H9 (cell line): ENCODE results near the gene GIMAP6. TPM values are rescaled to one million over a fixed set of nuclear protein-coding genes. Genes with fewer than 3 reads are reported as not detected.

Experiments
- DNase-seq: peaks from one replicate; pipeline ENCODE4 v3.0.0-alpha.2; 2017
- H2AFZ ChIP-seq: one replicate; pipeline ENCODE4 v1.6.1; 2013; ENCODE audit warnings: mild to moderate bottlenecking, low read length, control low read depth, moderate library complexity
- H2AK5ac ChIP-seq: 2 replicates; pipeline ENCODE4 v1.6.1; 2013; ENCODE audit warnings: low read length, control low read depth, mixed read lengths; ENCODE audit not compliant: insufficient read length
- H2BK120ac ChIP-seq: one replicate; pipeline ENCODE4 v1.6.1; 2013; ENCODE audit warnings: low read depth, mild to moderate bottlenecking, low read length, control low read depth, inconsistent platforms; ENCODE audit not compliant: poor library complexity, severe bottlenecking
- H2BK12ac ChIP-seq: 2 replicates; pipeline ENCODE4 v1.6.1; 2013; ENCODE audit warnings: low read length, control low read depth, mixed read lengths, low read depth; ENCODE audit not compliant: insufficient read length
- H2BK15ac ChIP-seq: 2 replicates; pipeline ENCODE4 v1.6.1; 2013; ENCODE audit warnings: low read depth, low read length, control low read depth
- H2BK20ac ChIP-seq: one replicate; pipeline ENCODE4 v1.6.1; 2013; ENCODE audit warnings: low read depth, mild to moderate bottlenecking, low read length, control low read depth, inconsistent platforms; ENCODE audit not compliant: poor library complexity, severe bottlenecking
- H2BK5ac ChIP-seq: 2 replicates; pipeline ENCODE4 v1.6.1; 2013; ENCODE audit warnings: low read length, control low read depth, mixed read lengths; ENCODE audit not compliant: insufficient read length
- H3K14ac ChIP-seq: 2 replicates; pipeline ENCODE4 v1.6.1; 2013; ENCODE audit warnings: low read length, control low read depth; ENCODE audit not compliant: insufficient read depth
- H3K18ac ChIP-seq: 2 replicates; pipeline ENCODE4 v1.6.1; 2013; ENCODE audit warnings: low read depth, mild to moderate bottlenecking, mixed read lengths, low read length, control low read depth; ENCODE audit not compliant: insufficient read length
- H3K23ac ChIP-seq: 2 replicates; pipeline ENCODE4 v1.6.1; 2013; ENCODE audit warnings: low read length, control low read depth, mixed read lengths, low read depth; ENCODE audit not compliant: insufficient read length
- H3K23me2 ChIP-seq: 2 replicates; pipeline ENCODE4 v1.6.1; 2013; ENCODE audit warnings: low read depth, mild to moderate bottlenecking, mixed read lengths, low read length, control low read depth; ENCODE audit not compliant: insufficient read length, poor library complexity, severe bottlenecking
- H3K27ac ChIP-seq: 2 replicates; pipeline ENCODE4 v1.5.1; 2013; ENCODE audit warnings: low read length, control low read depth, mixed read lengths, low read depth; ENCODE audit not compliant: insufficient read length
- H3K27me3 ChIP-seq: 2 replicates; pipeline ENCODE4 v1.6.1; 2013; ENCODE audit warnings: low read length, control low read depth, inconsistent platforms; ENCODE audit not compliant: insufficient read depth
- H3K4ac ChIP-seq: 2 replicates; pipeline ENCODE4 v1.6.1; 2013; ENCODE audit warnings: low read depth, mild to moderate bottlenecking, control low read depth, inconsistent platforms, low read length, moderate library complexity
- H3K4me1 ChIP-seq: 2 replicates; pipeline ENCODE4 v1.6.1; 2013; ENCODE audit warnings: low read length, control low read depth, inconsistent platforms; ENCODE audit not compliant: insufficient read depth
- H3K4me2 ChIP-seq: 2 replicates; pipeline ENCODE4 v1.6.1; 2013; ENCODE audit warnings: low read length, control low read depth, mixed read lengths; ENCODE audit not compliant: insufficient read length, insufficient read depth
- H3K56ac ChIP-seq: 2 replicates; pipeline ENCODE4 v1.6.1; 2013; ENCODE audit warnings: low read depth, mild to moderate bottlenecking, mixed read lengths, low read length, control low read depth; ENCODE audit not compliant: insufficient read length
- H3K79me1 ChIP-seq: 2 replicates; pipeline ENCODE4 v1.6.1; 2013; ENCODE audit warnings: low read depth, mild to moderate bottlenecking, moderate library complexity, low read length, control low read depth, inconsistent platforms; ENCODE audit not compliant: insufficient read depth, poor library complexity, severe bottlenecking
- H3K79me2 ChIP-seq: 2 replicates; pipeline ENCODE4 v1.6.1; 2013; ENCODE audit warnings: low read length, control low read depth, inconsistent platforms; ENCODE audit not compliant: insufficient read depth
- H3K9ac ChIP-seq: 2 replicates; pipeline ENCODE4 v1.6.1; 2013; ENCODE audit warnings: low read length, control low read depth, mixed read lengths; ENCODE audit not compliant: insufficient read length; ENCODE audit errors: extremely low read depth
- H3K9me3 ChIP-seq: one replicate; pipeline ENCODE4 v1.6.1; 2013; ENCODE audit warnings: low read depth, low read length, inconsistent platforms; ENCODE audit not compliant: control insufficient read depth
- H3T11ph ChIP-seq: one replicate; pipeline ENCODE4 v1.6.1; 2013; ENCODE audit warnings: mild to moderate bottlenecking, low read length, control low read depth, inconsistent platforms
- H4K20me1 ChIP-seq: one replicate; pipeline ENCODE4 v1.6.1; 2013; ENCODE audit not compliant: control insufficient read depth, insufficient read length, insufficient read depth
- H4K5ac ChIP-seq: 2 replicates; pipeline ENCODE4 v1.6.1; 2013; ENCODE audit warnings: low read depth, mild to moderate bottlenecking, mixed read lengths, low read length, control low read depth; ENCODE audit not compliant: insufficient read length
- H4K8ac ChIP-seq: replicated peaks from 2 replicates; pipeline ENCODE4 v1.6.1; 2013; ENCODE audit warnings: low read length, control low read depth, mixed read lengths, low read depth; ENCODE audit not compliant: insufficient read length
- H4K91ac ChIP-seq: 2 replicates; pipeline ENCODE4 v1.6.1; 2013; ENCODE audit warnings: low read depth, mild to moderate bottlenecking, moderate library complexity, mixed read lengths, low read length, control low read depth; ENCODE audit not compliant: insufficient read length
- H3K27ac Mint-ChIP-seq, 3 experiments: 2 replicates in 2 of 3; 3 replicates in 1 of 3; pipeline ENCODE4 v1.8.0; 2020 to 2021; ENCODE audit warnings: mixed read lengths in 3 of 3, mild to moderate bottlenecking in 1 of 3, moderate library complexity in 1 of 3
- H3K27me3 Mint-ChIP-seq: 2 replicates; pipeline ENCODE4 v1.8.0; 2021; ENCODE audit warnings: low read depth, mild to moderate bottlenecking, moderate library complexity, mixed read lengths
- H3K36me3 Mint-ChIP-seq, 3 experiments: 2 replicates in 2 of 3; 3 replicates in 1 of 3; pipeline ENCODE4 v1.8.0; 2020 to 2021; ENCODE audit warnings: low read depth in 3 of 3, mixed read lengths in 3 of 3; ENCODE audit not compliant: insufficient read depth in 1 of 3
- H3K4me1 Mint-ChIP-seq, 2 experiments: 2 replicates each; pipeline ENCODE4 v1.8.0; 2020; ENCODE audit warnings: mixed read lengths in 2 of 2
- H3K4me3 Mint-ChIP-seq, 2 experiments: 2 replicates in 1 of 2; 3 replicates in 1 of 2; pipeline ENCODE4 v1.8.0; 2020 to 2021; ENCODE audit warnings: mild to moderate bottlenecking in 2 of 2, mixed read lengths in 2 of 2, moderate library complexity in 1 of 2
- H3K9me3 Mint-ChIP-seq, 2 experiments: 2 replicates in 1 of 2; 3 replicates in 1 of 2; pipeline ENCODE4 v1.8.0; 2020; ENCODE audit warnings: mild to moderate bottlenecking in 2 of 2, mixed read lengths in 2 of 2, moderate library complexity in 1 of 2
- CTCF ChIP-seq: fragments of 200-600 bp; sonication (generic); conservative IDR thresholded peaks from 3 replicates; pipeline ENCODE4 v1.8.0; 2021; ENCODE audit warnings: antibody characterized with exemption, mild to moderate bottlenecking
- WGBS: extraction: QIAGEN DNeasy Blood & Tissue Kit; methylation state at CpG from one replicate; pipeline ENCODE4 v1.1.7; 2013; ENCODE audit warnings: missing lambda C conversion rate, low lambda C conversion rate, mixed read lengths; ENCODE audit not compliant: insufficient read length; ENCODE audit errors: extremely low coverage; 5-methylcytosine and 5-hydroxymethylcytosine counted together
- total RNA-seq: library from RNA; stranded (reverse); gene quantifications from 2 replicates; pipeline ENCODE4 v1.2.1, GENCODE V29; 2021

The GIMAP6 gene
- total RNA-seq, 1 experiment from 2014 or later: not detected

DNA sequence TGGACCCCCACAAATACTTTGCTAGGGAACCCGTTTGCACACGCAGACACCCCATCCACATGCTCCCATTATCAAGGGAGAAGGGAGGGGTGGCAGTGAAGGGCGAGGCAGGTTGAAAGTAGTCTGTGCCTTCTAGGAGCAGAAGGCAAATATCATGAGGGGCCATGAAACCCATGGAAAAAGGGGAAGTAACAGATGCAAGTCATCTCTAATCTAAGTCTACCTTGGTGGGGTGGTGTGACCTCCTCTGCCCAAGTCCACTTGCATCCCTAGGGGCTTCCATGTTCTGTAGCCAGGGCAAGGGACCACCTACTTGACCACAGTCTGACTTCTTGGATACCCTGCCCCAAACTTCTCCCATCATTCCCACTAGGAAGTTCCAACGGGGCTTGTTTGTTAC lies 5.5 kb downstream of the GIMAP6 start:
- Histone ChIP-seq H4K20me1 (no peaks in the 10 kb centered on the region), H3K79me2 (no peaks in the 10 kb centered on the region), H3K18ac (no peak overlapping the region), H3K4ac (no peak overlapping the region), H2BK15ac (no peak overlapping the region), H3K4me2 (no peak overlapping the region), H4K91ac (no peak overlapping the region), H3K4me1 (no peaks in the 10 kb centered on the region), H3K14ac (no peak overlapping the region; the same call in 1 of the 2 replicates), H3T11ph (no peak overlapping the region), H4K8ac (no peak overlapping the region), H3K9ac (no peak overlapping the region), H2AK5ac (no peak overlapping the region), H3K23ac (no peak overlapping the region), H3K79me1 (no peaks in the 10 kb centered on the region), H2BK20ac (no peak overlapping the region), H3K27me3 (no peaks in the 10 kb centered on the region), H2BK120ac (no peak overlapping the region), H3K56ac (no peak overlapping the region), H3K9me3 (no peaks in the 10 kb centered on the region), H2AFZ (no peak overlapping the region), H4K5ac (no peak overlapping the region), H3K27ac (no peak overlapping the region), H2BK12ac (no peak overlapping the region), H2BK5ac (no peak overlapping the region), H3K23me2 (no peaks in the 10 kb centered on the region)
- H3K9me3 Mint-ChIP-seq: peaks cover 0 to 10% of the 10 kb centered on the region in 2 experiments; a peak in 2 of 5 replicates
- H3K27ac Mint-ChIP-seq: no peak overlapping the region
- DNase-seq: no peak
- H3K27me3 Mint-ChIP-seq: peaks cover 44% of the 10 kb centered on the region
- H3K36me3 Mint-ChIP-seq: no peaks in the 10 kb centered on the region; a peak in 2 of 7 replicates
- H3K4me1 Mint-ChIP-seq: 0 out of 4 replicates have a peak, but pooled peaks cover 0 to 3% of the 10 kb centered on the region in 2 experiments
- no CpG with 5 or more reads among the region's 4 CpGs for WGBS
- TF ChIP-seq CTCF: no peak
- no peak overlapping the region for H3K4me3 Mint-ChIP-seq
